ENCODE measurements around the gene C4orf50.

DNA sequence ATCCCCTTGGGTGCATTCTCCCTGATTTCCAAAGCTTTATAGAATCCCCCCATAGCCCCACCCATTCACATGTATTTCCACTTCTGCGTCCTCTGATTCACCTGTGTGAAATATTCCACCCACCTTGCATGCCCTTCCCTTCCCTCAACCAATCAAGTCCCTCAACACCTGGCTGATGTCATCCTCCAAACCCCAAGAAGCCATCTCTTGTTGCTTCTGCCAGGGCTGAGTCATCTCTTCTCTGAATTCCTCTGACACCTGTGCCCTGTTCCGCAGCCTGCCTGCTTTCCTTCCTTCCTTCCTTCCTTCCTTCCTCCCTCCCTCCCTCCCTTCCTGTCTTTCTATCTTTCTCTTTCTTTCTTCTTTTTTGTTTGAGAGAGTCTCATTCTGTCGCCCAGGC is 135.3 kb downstream of the C4orf50 start:
- TF ChIP-seq, protein P1, sequence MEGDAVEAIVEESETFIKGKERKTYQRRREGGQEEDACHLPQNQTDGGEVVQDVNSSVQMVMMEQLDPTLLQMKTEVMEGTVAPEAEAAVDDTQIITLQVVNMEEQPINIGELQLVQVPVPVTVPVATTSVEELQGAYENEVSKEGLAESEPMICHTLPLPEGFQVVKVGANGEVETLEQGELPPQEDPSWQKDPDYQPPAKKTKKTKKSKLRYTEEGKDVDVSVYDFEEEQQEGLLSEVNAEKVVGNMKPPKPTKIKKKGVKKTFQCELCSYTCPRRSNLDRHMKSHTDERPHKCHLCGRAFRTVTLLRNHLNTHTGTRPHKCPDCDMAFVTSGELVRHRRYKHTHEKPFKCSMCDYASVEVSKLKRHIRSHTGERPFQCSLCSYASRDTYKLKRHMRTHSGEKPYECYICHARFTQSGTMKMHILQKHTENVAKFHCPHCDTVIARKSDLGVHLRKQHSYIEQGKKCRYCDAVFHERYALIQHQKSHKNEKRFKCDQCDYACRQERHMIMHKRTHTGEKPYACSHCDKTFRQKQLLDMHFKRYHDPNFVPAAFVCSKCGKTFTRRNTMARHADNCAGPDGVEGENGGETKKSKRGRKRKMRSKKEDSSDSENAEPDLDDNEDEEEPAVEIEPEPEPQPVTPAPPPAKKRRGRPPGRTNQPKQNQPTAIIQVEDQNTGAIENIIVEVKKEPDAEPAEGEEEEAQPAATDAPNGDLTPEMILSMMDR (IDR thresholded peaks at IDR 0.05): no peak
- TF ChIP-seq EP300 (IDR thresholded peaks at IDR 0.05) (no peak), POLR2A (IDR thresholded peaks at IDR 0.05) (no peak)

All from tibial nerve (tissue), 4 donors.